HG03196 (cell line): ENCODE measurements around the gene EVA1B.

Source experiments
- ATAC-seq: cut with Tn5 transposase; IDR thresholded peaks from one replicate; pipeline ENCODE4 v1.9.1; 2021; ENCODE audit not compliant: unreplicated experiment

EVA1B gene

GRCh38 chr1:36284061-36284460 is 39.4 kb downstream of the EVA1B start:
- ATAC-seq = no peak

GRCh38 chr1:36279789-36280296 is 43.6 kb downstream of the EVA1B start:
- ATAC-seq = no peak

GRCh38 chr1:36279110-36279788 is 44.2 kb downstream of the EVA1B start:
- ATAC-seq = no peak

- ATAC-seq = no peak
Measured at GRCh38 chr1:36276688-36277087, 46.8 kb downstream of the EVA1B start.

- no peak for ATAC-seq
Measured at GRCh38 chr1:36274201-36274600, 49.2 kb downstream of the EVA1B start.

- no peak for ATAC-seq
Measured at GRCh38 chr1:36273024-36273423, 50.4 kb downstream of the EVA1B start.
